Activated T-helper 1 cell treated with Interleukin-2 at 50 U/mL for 16 hours (primary cell): Measurements from ENCODE around the gene PKN1.
"Not testable (repeated sequence)": the region's sequence is repeated elsewhere in the genome, so short reads cannot be mapped to it uniquely, and the experiment has no call there.

ENCODE experiments used
- DNase-seq: peaks from one replicate; pipeline ENCODE4 v3.0.0-alpha.2; 2020; ENCODE audit warnings: low read depth

Gene PKN1

GRCh38 chr19:14487370-14488125 lies 54.4 kb downstream of the PKN1 start:
- no peak for DNase-seq

GRCh38 chr19:14492756-14493337 lies 59.7 kb downstream of the PKN1 start:
- no peak for DNase-seq

GRCh38 chr19:14494411-14494810 lies 61.3 kb downstream of the PKN1 start:
- DNase-seq, result no peak

GRCh38 chr19:14494910-14495671 lies 62.0 kb downstream of the PKN1 start:
- no peak for DNase-seq

- no peak for DNase-seq
Measured at GRCh38 chr19:14495672-14496028, 62.5 kb downstream of the PKN1 start.

- peak; percentile 73 for DNase-seq
Measured at GRCh38 chr19:14496029-14496833, 63.1 kb downstream of the PKN1 start, which contains the start of gene GIPC1. Gene GIPC1, minus strand, starts transcription at chr19:14496127. Its CDS starts 13,151 bp downstream, at chr19:14482976.

- DNase-seq, result no peak
Measured at GRCh38 chr19:14496834-14497227, 63.7 kb downstream of the PKN1 start.

- no peak for DNase-seq
Measured at GRCh38 chr19:14497228-14497921, 64.3 kb downstream of the PKN1 start.

- no peak for DNase-seq
Measured at GRCh38 chr19:14502334-14503092, 69.4 kb downstream of the PKN1 start.

GRCh38 chr19:14503285-14503684 lies 70.2 kb downstream of the PKN1 start:
- DNase-seq, result no peak

- not testable (repeated sequence) for DNase-seq
Measured at GRCh38 chr19:14504575-14504974, 71.5 kb downstream of the PKN1 start.

GRCh38 chr19:14505488-14506239 lies 72.6 kb downstream of the PKN1 start:
- DNase-seq, result peak; percentile 55

- no peak for DNase-seq
Measured at GRCh38 chr19:14507704-14508542, 74.8 kb downstream of the PKN1 start.

GRCh38 chr19:14510311-14511228 lies 77.5 kb downstream of the PKN1 start:
- no peak for DNase-seq

- DNase-seq, result no peak
Measured at GRCh38 chr19:14511229-14511593, 78.1 kb downstream of the PKN1 start.

GRCh38 chr19:14512406-14512961 lies 79.4 kb downstream of the PKN1 start:
- DNase-seq, result no peak

- no peak for DNase-seq
Measured at GRCh38 chr19:14514215-14514863, 81.2 kb downstream of the PKN1 start.
